ENCODE results near the gene PLEKHS1. TPM values are rescaled to one million over a fixed set of nuclear protein-coding genes. Genes with fewer than 3 reads are reported as not detected.
"Not testable (repeated sequence)": the region's sequence is repeated elsewhere in the genome, so short reads cannot be mapped to it uniquely, and the experiment has no call there.

PLEKHS1 gene
- total RNA-seq, 1 donor from 2014 or later, result 0.75 TPM

DNA sequence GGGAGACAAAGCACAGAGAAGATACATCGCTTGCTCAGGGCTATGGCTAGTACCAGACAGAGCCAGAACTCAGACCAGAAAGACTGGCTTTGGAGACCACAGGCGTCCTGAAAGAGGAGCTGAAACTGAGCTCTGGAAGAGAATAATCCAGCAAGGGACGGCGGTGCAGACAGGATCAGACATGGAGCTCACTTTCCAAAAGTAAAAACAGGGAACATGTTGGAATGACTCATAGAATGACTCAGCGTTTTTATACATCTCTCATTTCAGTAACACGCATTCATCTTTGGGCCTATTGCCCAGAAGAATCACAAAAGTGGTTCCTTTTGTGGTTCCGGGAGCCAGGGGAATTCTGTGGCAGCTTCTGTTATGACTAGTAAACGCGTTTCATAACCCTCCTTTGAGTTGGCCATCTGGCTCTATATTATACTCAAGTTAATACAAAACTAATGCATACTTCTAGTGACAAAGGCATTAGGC lies 37.2 kb downstream of the PLEKHS1 start:
- peak; percentile 55 for DNase-seq (ENCODE audit: low spot score)

DNA sequence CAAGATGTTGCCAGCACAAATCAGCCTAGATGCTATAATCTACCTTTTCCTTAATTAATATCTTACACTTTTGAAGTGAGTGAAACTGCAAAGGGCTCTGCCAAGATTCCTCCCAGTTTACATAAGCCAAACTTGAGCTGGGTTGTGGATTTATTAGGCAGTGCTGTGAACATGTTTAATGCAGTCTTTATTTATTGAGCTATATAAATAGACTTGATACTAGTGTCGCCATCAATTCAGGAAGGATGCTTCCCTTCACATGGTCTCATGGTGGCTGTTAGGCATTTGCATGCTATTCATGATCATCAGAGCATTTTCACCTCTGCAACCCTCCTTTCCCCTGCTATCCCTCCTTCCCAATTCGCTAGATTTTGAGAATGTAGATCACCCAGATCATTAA lies 40.2 kb downstream of the PLEKHS1 start:
- no peak for DNase-seq (ENCODE audit: low spot score)

DNA sequence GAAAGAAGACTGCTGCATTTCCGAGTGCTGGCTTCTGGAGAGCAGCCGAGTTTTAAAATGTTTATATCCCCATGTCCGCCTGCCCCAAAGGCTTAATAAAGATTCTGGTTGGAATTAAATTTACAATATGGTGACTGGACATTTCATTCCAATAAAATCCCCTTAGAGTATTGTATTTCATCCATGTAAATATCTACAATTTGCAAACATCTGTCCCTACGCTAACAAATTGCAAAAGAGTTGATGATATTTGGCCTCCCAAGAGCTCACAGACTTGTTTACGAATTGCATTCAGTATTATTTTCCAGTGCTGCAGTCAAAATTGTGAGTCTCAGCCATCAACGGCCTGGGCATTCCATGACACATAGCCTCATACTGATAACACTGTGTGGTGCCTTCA lies 50.1 kb downstream of the PLEKHS1 start:
- no peak for DNase-seq (ENCODE audit: low spot score)

DNA sequence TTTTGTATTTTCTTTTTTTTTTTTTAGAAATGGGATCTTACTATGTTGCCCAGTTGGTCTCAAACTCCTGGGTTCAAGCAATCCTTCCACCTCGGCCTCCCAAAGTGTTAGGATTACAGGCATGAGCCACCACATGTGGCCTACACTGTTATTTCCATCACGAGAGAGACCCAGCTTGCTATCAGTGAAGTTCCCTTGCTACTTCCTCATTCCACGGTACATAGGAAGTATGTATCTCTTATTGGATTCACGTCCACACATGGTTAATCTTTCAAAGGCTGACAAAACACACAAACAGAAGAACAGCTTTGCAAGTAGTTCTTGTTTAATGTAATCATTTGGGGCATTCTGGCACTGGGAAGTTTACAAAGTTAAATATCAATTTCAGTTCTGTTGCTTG lies 51.5 kb downstream of the PLEKHS1 start:
- DNase-seq (ENCODE audit: low spot score), result no peak

DNA sequence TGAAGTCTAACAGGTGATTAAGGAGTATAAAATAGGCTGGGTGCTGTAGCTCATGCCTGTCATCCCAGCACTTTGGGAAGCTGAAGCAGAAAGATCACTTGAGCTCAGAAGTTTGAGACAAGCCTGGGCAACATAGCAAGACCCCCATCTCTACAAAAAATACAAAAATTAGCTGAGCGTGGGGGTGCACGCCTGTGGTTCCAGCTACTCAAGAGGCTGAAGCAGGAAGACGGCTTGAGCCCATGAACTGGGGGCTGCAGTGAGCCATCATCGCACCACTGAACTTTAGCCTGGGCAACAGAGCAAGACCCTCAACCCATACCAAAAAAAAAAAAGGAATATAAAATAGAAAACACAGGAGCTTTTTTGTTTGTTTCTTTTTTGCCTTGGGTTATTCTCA lies 55.0 kb downstream of the PLEKHS1 start:
- no peak for DNase-seq (ENCODE audit: low spot score)

DNA sequence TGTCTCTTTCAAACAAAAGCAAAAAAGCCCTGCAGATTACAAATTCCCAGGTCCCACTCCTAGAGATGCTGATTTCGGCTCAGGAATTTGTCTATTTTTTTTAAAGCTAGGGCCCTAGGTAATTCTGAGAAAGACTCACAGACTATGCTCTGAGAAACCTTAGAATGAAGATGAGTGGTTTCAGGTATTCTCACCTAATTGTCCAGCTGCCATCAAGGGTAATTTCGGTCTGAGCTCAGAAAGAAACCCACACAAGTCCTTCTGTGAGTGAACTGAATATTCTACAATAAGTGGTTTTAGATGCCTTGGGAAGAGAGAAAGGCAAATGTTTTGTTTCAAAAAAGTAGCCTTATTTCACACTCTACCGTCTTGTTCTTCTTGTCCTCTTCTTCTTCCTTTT lies 56.7 kb downstream of the PLEKHS1 start:
- no peak for DNase-seq (ENCODE audit: low spot score)

DNA sequence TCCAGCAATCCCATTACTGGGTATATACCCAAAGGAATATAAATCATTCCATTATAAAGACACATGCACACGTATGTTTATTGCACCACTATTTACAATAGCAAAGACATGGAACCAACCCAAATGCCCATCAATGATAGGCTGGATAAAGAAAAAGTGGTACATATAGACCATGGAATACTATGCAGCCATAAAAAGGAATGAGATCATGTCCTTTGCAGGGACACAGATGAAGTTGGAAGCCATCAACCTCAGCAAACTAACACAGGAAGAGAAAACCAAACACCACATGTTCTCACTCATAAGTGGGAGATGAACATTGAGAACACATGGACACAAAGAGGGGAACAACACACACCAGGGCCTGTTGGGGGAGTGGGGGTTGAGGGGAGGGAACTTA lies 63.2 kb downstream of the PLEKHS1 start:
- not testable (repeated sequence) for DNase-seq (ENCODE audit: low spot score)

DNA sequence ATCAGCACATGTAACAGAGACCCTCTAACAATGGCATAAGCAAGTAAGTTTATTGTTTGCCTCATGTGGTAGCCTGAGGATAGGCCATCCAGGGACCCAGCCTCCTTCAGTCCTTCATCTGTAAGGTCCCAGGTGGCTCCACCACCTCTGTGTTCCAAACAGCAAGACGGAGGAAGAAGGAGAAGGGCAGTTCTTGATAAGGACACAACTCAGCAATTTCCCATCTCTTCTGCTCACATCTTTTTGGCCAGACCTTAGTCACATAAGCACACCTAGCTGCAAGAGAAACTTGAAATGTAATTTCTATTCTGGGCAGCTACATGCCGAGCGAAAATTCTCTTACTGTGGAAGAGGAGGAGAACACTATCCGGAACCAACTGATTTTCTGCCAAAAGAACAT lies 68.5 kb downstream of the PLEKHS1 start:
- no peak for DNase-seq (ENCODE audit: low spot score)

DNA sequence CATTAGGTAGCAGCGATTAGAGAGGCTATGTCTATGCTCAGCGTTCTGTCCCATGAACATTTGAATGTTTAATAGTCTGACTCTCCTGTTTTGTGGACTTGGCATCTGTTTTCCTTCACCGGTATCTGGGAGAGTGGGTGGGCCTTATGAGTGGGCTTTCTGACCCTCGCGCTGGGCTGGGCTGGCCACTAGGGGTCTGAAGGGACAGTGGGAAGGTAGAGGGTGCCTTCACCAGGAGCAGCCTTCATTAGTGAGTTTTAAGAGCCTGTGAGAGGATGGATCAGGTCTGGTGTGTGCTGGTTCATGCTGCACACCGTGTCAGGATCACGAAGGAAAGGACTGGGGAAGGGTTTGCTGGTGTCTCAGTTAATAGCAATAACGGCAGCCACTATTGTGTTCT lies 69.0 kb downstream of the PLEKHS1 start:
- DNase-seq (ENCODE audit: low spot score), result no peak

DNA sequence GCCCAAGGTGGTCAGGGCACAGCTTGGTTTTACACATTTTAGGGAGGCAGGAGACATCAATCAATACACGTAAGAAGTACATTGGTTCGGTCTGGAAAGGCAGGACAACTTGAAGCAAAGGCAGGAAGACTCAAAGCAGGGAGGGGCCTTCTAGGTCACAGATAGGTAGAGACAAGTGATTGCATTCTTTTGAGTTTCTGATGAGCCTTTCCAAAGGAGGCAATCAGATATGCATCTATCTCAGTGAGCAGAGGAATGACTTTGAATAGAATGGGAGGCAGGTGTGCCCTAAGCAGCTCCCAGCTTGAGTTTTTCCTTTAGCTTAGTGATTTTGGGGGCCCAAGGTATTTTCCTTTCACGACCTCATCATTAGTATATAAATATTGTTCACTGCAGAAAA lies 69.8 kb downstream of the PLEKHS1 start:
- not testable (repeated sequence) for DNase-seq (ENCODE audit: low spot score)

DNA sequence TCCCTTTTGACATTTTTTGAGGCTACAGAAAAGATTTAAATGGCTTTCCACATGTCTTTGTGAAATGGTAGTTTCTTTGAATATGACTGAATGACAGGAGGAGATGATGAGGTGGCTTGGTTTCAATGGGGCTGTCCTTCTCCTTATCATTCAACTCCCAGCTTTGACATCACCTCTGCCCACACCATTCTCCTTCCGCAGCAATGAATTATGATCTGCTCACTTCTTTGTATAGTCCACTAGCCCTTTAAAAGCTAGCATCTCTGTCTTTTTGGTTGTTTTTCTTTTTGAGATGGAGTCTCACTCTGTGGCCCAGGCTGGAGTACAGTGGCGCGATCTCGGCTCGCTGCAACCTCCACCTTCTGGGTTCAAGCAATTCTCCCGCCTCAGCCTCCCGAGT lies 70.7 kb downstream of the PLEKHS1 start:
- no peak for DNase-seq (ENCODE audit: low spot score)

DNA sequence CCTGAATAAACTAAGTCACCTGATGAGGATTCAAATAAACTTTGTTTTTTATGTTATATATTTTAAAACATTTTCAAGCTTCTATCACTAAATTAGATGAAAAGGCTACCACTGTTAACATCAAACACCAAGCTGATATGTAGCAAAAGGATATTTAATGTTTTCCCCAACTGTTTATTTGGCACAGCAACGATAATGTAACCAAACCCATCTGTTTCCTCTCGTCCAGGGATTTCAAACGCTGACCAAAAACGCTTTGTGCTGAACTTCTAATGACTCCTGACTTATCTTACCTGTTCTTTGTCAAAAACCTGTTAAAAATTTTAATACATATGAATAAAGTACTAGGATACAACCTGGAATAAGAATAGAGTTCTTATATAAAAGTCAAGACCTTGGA lies 71.9 kb downstream of the PLEKHS1 start:
- no peak for DNase-seq (ENCODE audit: low spot score)

DNA sequence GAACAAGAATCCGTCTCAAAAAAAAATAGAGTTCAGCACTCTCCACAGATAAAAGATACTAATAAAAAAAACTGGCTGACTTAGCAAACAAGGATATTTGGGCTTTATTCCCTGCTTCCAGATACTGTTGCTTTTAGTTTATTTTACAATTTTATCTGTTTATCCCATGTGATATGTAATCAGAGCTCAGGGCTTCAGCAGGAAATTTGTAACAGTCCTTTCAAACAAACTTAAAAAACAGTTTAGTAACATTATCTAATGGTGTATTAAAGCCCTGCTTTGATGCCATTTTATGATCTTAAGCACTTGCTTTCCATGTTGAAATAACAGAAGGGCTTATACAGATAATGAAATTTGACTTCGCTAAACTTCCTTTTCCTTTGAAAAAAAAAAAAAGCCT lies 74.3 kb downstream of the PLEKHS1 start:
- no peak for DNase-seq (ENCODE audit: low spot score)

DNA sequence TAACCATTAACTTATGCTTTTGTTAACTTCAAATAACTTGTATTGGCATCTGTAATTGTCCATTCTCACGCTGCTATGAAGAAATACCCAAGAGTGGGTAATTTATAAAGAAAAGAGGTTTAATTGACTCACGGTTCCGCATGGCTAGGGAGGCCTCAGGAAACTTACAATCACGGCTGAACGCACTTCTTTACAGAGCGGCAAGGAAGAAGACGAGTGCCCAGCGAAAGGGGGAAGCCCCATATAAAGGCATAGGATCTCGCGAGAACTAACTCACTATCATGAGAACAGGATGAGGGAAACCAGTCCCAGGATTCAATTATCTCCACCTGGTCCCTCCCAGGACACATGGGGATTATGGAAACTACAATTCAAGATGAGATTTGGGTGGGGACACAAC lies 77.1 kb downstream of the PLEKHS1 start:
- not testable (repeated sequence) for DNase-seq (ENCODE audit: low spot score)

Other genes starting within 250 kb of the PLEKHS1 start
- gene HABP2, start 198.6 kb upstream of the PLEKHS1 start, total RNA-seq, result 296 TPM
- gene NRAP, start 87.6 kb upstream of the PLEKHS1 start, total RNA-seq, result not detected
- gene CASP7, start 71.8 kb upstream of the PLEKHS1 start, total RNA-seq, result 26.2 TPM
- gene DCLRE1A, start 102.4 kb downstream of the PLEKHS1 start, total RNA-seq, result 7.7 TPM
- gene NHLRC2, start 103.0 kb downstream of the PLEKHS1 start, total RNA-seq, result 39.7 TPM

Data from mucosa of gallbladder (tissue), 1 donor.